CD4-positive, CD25-positive, alpha-beta regulatory T cell (primary cell): ENCODE measurements around the gene GALNT7. TPM values are rescaled to one million over a fixed set of nuclear protein-coding genes. Genes with fewer than 3 reads are reported as not detected.

Experiments
- ATAC-seq, 2 donors: fragments of 150-1000 bp; cut with Tn5 transposase; one replicate each; pipeline ENCODE4 v1.10.0; 2021; ENCODE audit warnings: low read depth in 2 of 2, moderate number of reproducible peaks in 2 of 2, moderate library complexity in 1 of 2
- DNase-seq, 3 donors: peaks; one replicate each; pipeline versions ENCODE4 v3.0.0 to v3.0.0-alpha.2; 2012 to 2022; ENCODE audit warnings: mixed read lengths in 1 of 3
- H3K27ac ChIP-seq: one replicate; pipeline ENCODE4 v1.7.0; 2013; ENCODE audit warnings: mild to moderate bottlenecking, low read length; ENCODE audit not compliant: insufficient read depth, poor library complexity, severe bottlenecking
- H3K27me3 ChIP-seq: one replicate; pipeline ENCODE4 v1.7.0; 2013; ENCODE audit warnings: low read length; ENCODE audit not compliant: control insufficient read depth, insufficient read depth
- H3K36me3 ChIP-seq: one replicate; pipeline ENCODE4 v1.7.0; 2013; ENCODE audit warnings: mild to moderate bottlenecking, low read length, moderate library complexity; ENCODE audit not compliant: control insufficient read depth, insufficient read depth
- H3K4me1 ChIP-seq: 2 replicates; pipeline ENCODE4 v1.7.0; 2013; ENCODE audit warnings: mild to moderate bottlenecking, low read length; ENCODE audit not compliant: insufficient read depth, control insufficient read depth, poor library complexity, severe bottlenecking
- H3K4me3 ChIP-seq: one replicate; pipeline ENCODE4 v1.7.0; 2013; ENCODE audit warnings: low read depth, mild to moderate bottlenecking, low read length, moderate library complexity
- H3K9me3 ChIP-seq, 2 experiments: 1 replicate in 1 of 2; 2 replicates in 1 of 2; pipeline ENCODE4 v1.7.0; 2013; ENCODE audit warnings: low read length in 2 of 2, mild to moderate bottlenecking in 1 of 2, moderate library complexity in 1 of 2; ENCODE audit not compliant: control insufficient read depth in 2 of 2
- H3K27ac Mint-ChIP-seq, 3 donors: one replicate each; pipeline ENCODE4 v1.8.0; 2020 to 2022; ENCODE audit warnings: mild to moderate bottlenecking in 3 of 3, mixed read lengths in 3 of 3, moderate library complexity in 2 of 3
- H3K27me3 Mint-ChIP-seq: one replicate; pipeline ENCODE4 v1.8.0; 2022; ENCODE audit warnings: mild to moderate bottlenecking, mixed read lengths
- H3K36me3 Mint-ChIP-seq: one replicate; pipeline ENCODE4 v1.8.0; 2020; ENCODE audit warnings: mixed read lengths
- H3K4me1 Mint-ChIP-seq, 4 donors: one replicate each; pipeline ENCODE4 v1.8.0; 2020 to 2022; ENCODE audit warnings: mixed read lengths in 4 of 4, mild to moderate bottlenecking in 1 of 4
- H3K4me3 Mint-ChIP-seq, 4 donors: one replicate each; pipeline ENCODE4 v1.8.0; 2020 to 2022; ENCODE audit warnings: mild to moderate bottlenecking in 4 of 4, mixed read lengths in 4 of 4, moderate library complexity in 3 of 4
- H3K9me3 Mint-ChIP-seq, 7 donors: one replicate each; pipeline ENCODE4 v1.8.0; 2020 to 2022; ENCODE audit warnings: mixed read lengths in 7 of 7, mild to moderate bottlenecking in 3 of 7, moderate library complexity in 2 of 7
- polyA plus RNA-seq, 4 donors: library from polyadenylated mRNA; unstranded; fragments of 300-500 nt; fragmentation: Illumina TruSeq; gene quantifications; one replicate each; pipeline ENCODE4 v1.2.3, GENCODE V29; 2021
- total RNA-seq: library from RNA; stranded (reverse); gene quantifications from one replicate; pipeline ENCODE4 v1.2.3, GENCODE V29; 2022

GALNT7 gene
- total and polyA plus RNA-seq, 5 donors from 2014 or later, result 13.0 to 19.5 (median 14.9) TPM

DNA sequence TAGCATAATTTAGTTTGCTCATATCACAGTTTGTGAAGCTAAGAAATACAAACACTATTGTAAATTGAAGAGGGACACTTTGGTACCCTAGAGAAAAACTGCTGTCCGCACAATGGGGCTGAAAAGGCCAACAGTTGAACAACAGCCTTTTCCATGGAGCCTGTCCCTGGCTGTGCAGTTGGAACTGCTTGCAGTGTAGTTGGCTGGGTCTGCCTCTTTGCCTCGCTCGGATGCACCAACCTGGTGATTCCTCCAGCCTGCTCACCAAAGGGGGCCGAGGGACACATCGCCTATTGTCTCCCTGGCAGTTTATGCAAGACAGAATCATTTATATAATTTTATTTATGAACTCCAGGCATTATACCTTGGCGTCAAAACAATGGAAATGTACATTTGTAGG, 16.5 kb upstream of the GALNT7 start:
- no peak for ATAC-seq
- Mint-ChIP-seq H3K27ac (no peak overlapping the region), H3K4me3 (no peak overlapping the region), H3K4me1 (peaks cover 0 to 2% (median 0%) of the 10 kb centered on the region in 4 donors), H3K9me3 (no peaks in the 10 kb centered on the region), H3K27me3 (no peaks in the 10 kb centered on the region), H3K36me3 (no peaks in the 10 kb centered on the region)
- no peaks in the 10 kb centered on the region for H3K9me3 ChIP-seq
- DNase-seq, result no peak
- no peaks in the 10 kb centered on the region for H3K4me1 ChIP-seq
- no peaks in the 10 kb centered on the region for H3K36me3 ChIP-seq
- H3K27ac ChIP-seq, result no peak overlapping the region
- H3K4me3 ChIP-seq, result no peak overlapping the region
- H3K27me3 ChIP-seq, result no peaks in the 10 kb centered on the region

- ATAC-seq (no peak), DNase-seq (no peak)
- Histone ChIP-seq H3K4me3 (no peak overlapping the region), H3K36me3 (no peaks in the 10 kb centered on the region), H3K9me3 (no peaks in the 10 kb centered on the region), H3K4me1 (no peaks in the 10 kb centered on the region), H3K27ac (no peak overlapping the region), H3K27me3 (no peaks in the 10 kb centered on the region)
- no peaks in the 10 kb centered on the region for H3K27me3 Mint-ChIP-seq
- H3K27ac Mint-ChIP-seq, result no peak overlapping the region
- H3K4me3 Mint-ChIP-seq, result no peak overlapping the region
- H3K36me3 Mint-ChIP-seq, result no peaks in the 10 kb centered on the region
- H3K4me1 Mint-ChIP-seq, result peaks cover 0 to 2% (median 0%) of the 10 kb centered on the region in 4 donors
- no peaks in the 10 kb centered on the region for H3K9me3 Mint-ChIP-seq
Observed at GRCh38 chr4:173153445-173153844, 15.2 kb upstream of the GALNT7 start.

GRCh38 chr4:173159791-173160190, 8.8 kb upstream of the GALNT7 start:
- DNase-seq, result no peak
- H3K4me3 ChIP-seq, result no peak overlapping the region
- no peaks in the 10 kb centered on the region for H3K27me3 Mint-ChIP-seq
- no peaks in the 10 kb centered on the region for H3K4me1 ChIP-seq
- no peak overlapping the region for H3K4me3 Mint-ChIP-seq
- H3K36me3 Mint-ChIP-seq, result no peaks in the 10 kb centered on the region
- H3K27ac ChIP-seq, result no peak overlapping the region
- H3K27ac Mint-ChIP-seq, result no peak overlapping the region
- no peaks in the 10 kb centered on the region for H3K9me3 ChIP-seq
- no peak for ATAC-seq
- no peaks in the 10 kb centered on the region for H3K9me3 Mint-ChIP-seq
- H3K27me3 ChIP-seq, result no peaks in the 10 kb centered on the region
- H3K36me3 ChIP-seq, result no peaks in the 10 kb centered on the region
- H3K4me1 Mint-ChIP-seq, result peaks cover 0 to 5% (median 0%) of the 10 kb centered on the region in 4 donors

DNA sequence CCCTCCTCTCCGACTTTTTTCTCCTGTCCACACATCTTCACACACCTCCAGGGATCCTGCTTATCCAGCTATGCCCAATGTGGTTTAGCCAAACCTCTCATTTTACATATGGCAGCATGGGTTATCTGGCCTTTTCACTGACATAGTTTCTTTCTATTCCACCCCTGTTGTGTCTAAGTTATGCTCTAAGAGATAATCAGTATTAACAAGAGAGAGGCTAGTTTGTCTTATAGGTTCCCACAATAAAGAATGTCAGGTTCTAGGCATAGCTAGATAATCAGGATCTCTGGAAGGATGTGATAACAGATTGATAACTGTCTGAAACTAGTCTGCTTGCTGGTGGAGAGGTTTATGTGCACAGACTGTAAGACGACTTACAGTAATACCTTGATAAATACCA, 7.7 kb upstream of the GALNT7 start:
- H3K4me1 ChIP-seq, result no peaks in the 10 kb centered on the region
- H3K36me3 ChIP-seq, result no peaks in the 10 kb centered on the region
- H3K27ac ChIP-seq, result no peak overlapping the region
- Mint-ChIP-seq H3K27me3 (peaks cover 4% of the 10 kb centered on the region), H3K9me3 (no peaks in the 10 kb centered on the region), H3K4me3 (no peak overlapping the region), H3K27ac (no peak overlapping the region), H3K36me3 (no peaks in the 10 kb centered on the region), H3K4me1 (peaks cover 4 to 9% (median 5%) of the 10 kb centered on the region in 4 donors)
- H3K4me3 ChIP-seq, result no peak overlapping the region
- DNase-seq, result no peak
- no peaks in the 10 kb centered on the region for H3K9me3 ChIP-seq
- H3K27me3 ChIP-seq, result no peaks in the 10 kb centered on the region
- ATAC-seq, result no peak

- peaks cover 4 to 10% (median 7%) of the 10 kb centered on the region in 4 donors for H3K4me1 Mint-ChIP-seq
Observed at GRCh38 chr4:173161311-173161710, 7.3 kb upstream of the GALNT7 start.

GRCh38 chr4:173165706-173166105, 2.9 kb upstream of the GALNT7 start:
- Mint-ChIP-seq H3K27me3 (peaks cover 4% of the 10 kb centered on the region), H3K4me3 (peak overlapping the region in 3 of 4 donors; percentile 16 to 70 (median 31)), H3K27ac (peak overlapping the region in 2 of 3 donors; percentile 2 to 28), H3K36me3 (no peaks in the 10 kb centered on the region), H3K9me3 (no peaks in the 10 kb centered on the region), H3K4me1 (peaks cover 10 to 33% (median 29%) of the 10 kb centered on the region in 4 donors)
- DNase-seq, result peak in 2 of 3 donors; percentile 18 to 73
- Histone ChIP-seq H3K4me3 (no peak overlapping the region), H3K9me3 (no peaks in the 10 kb centered on the region), H3K27me3 (no peaks in the 10 kb centered on the region), H3K4me1 (peaks cover 19% of the 10 kb centered on the region), H3K36me3 (no peaks in the 10 kb centered on the region), H3K27ac (no peak overlapping the region)
- no peak for ATAC-seq

More at GRCh38 chr4:173161311-173161710, 7.3 kb upstream of the GALNT7 start:
- DNase-seq (no peak), ATAC-seq (no peak)
- H3K9me3 ChIP-seq, result no peaks in the 10 kb centered on the region
- H3K4me3 ChIP-seq, result no peak overlapping the region
- Mint-ChIP-seq H3K36me3 (no peaks in the 10 kb centered on the region), H3K9me3 (no peaks in the 10 kb centered on the region), H3K4me3 (no peak overlapping the region), H3K27me3 (peaks cover 4% of the 10 kb centered on the region), H3K27ac (no peak overlapping the region)
- H3K4me1 ChIP-seq, result no peaks in the 10 kb centered on the region
- H3K27me3 ChIP-seq, result no peaks in the 10 kb centered on the region
- H3K36me3 ChIP-seq, result no peaks in the 10 kb centered on the region
- H3K27ac ChIP-seq, result no peak overlapping the region

GRCh38 chr4:173166491-173166890, 2.1 kb upstream of the GALNT7 start:
- DNase-seq (no peak), ATAC-seq (no peak)
- Mint-ChIP-seq H3K9me3 (no peaks in the 10 kb centered on the region), H3K27me3 (peaks cover 4% of the 10 kb centered on the region), H3K4me3 (peak overlapping the region in 1 of 4 donors; percentile 99), H3K4me1 (peaks cover 16 to 38% (median 36%) of the 10 kb centered on the region in 4 donors), H3K36me3 (no peaks in the 10 kb centered on the region), H3K27ac (peak overlapping the region in 1 of 3 donors; percentile 82)
- Histone ChIP-seq H3K27me3 (no peaks in the 10 kb centered on the region), H3K4me3 (no peak overlapping the region), H3K4me1 (peaks cover 26% of the 10 kb centered on the region), H3K9me3 (no peaks in the 10 kb centered on the region), H3K27ac (no peak overlapping the region), H3K36me3 (no peaks in the 10 kb centered on the region)

DNA sequence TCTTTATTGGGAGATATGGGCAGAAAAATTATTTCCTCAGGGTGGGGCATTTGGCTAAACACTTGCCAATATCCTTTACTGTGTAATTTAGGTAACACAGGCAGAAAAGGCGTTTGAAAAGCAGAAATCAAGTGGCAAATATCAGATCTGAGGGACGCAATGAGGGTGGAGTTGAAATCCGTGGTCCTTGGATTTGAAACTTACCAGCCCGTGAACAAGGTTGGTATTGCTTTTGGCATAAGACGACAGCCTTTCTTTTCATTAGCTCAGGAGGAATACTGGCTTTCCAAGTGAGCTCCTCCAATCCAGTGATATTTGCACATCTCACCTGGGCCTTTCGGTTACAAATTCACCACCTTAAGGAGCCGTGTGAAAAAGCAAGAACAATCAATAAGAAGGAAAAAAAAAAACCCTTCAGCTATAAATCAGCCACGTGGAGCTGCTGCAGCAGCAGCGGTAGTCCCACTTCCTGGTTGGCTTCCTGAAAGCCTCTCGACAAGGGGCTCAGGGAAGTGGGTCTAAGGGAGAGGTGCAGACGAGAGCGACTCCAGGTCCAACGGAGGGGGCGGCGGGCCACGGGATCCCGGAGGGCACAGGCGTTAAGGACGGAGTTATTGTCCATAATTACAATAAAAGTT, 734 bp upstream of the GALNT7 start:
- Mint-ChIP-seq H3K27me3 (peaks cover 4% of the 10 kb centered on the region), H3K36me3 (no peaks in the 10 kb centered on the region), H3K4me3 (peak overlapping the region; percentile 97 to 99 (median 99)), H3K27ac (peak overlapping the region; percentile 81 to 97 (median 96)), H3K4me1 (peaks cover 25 to 50% (median 44%) of the 10 kb centered on the region in 4 donors), H3K9me3 (no peaks in the 10 kb centered on the region)
- Histone ChIP-seq H3K4me1 (peaks cover 26% of the 10 kb centered on the region), H3K9me3 (no peaks in the 10 kb centered on the region), H3K27ac (peak overlapping the region; percentile 69), H3K36me3 (no peaks in the 10 kb centered on the region), H3K27me3 (no peaks in the 10 kb centered on the region), H3K4me3 (peak overlapping the region; percentile 79)
- ATAC-seq, result no peak
- DNase-seq, result peak; percentile 10 to 48 (median 16)
